Mesendoderm (in vitro differentiated cells): ENCODE results near the gene AGAP1.

Experiments
- DNase-seq: peaks from one replicate; pipeline ENCODE4 v3.0.0; 2013
- H2AK5ac ChIP-seq: 2 replicates; pipeline ENCODE4 v1.6.1; 2013; ENCODE audit warnings: low read length, inconsistent platforms
- H2BK120ac ChIP-seq: 2 replicates; pipeline ENCODE4 v1.6.1; 2013; ENCODE audit warnings: low read depth, mild to moderate bottlenecking, low read length, moderate library complexity, mixed read lengths
- H2BK15ac ChIP-seq: replicated peaks from 2 replicates; pipeline ENCODE4 v1.6.1; 2013; ENCODE audit warnings: low read depth, mild to moderate bottlenecking, moderate library complexity
- H2BK5ac ChIP-seq: 2 replicates; pipeline ENCODE4 v1.6.1; 2013; ENCODE audit warnings: low read length, inconsistent platforms
- H3K18ac ChIP-seq: 2 replicates; pipeline ENCODE4 v1.6.1; 2013; ENCODE audit warnings: mild to moderate bottlenecking, low read length, mixed read lengths
- H3K23ac ChIP-seq: one replicate; pipeline ENCODE4 v1.6.1; 2013; ENCODE audit warnings: low read length
- H3K27ac ChIP-seq: 2 replicates; pipeline ENCODE4 v1.5.1; 2013; ENCODE audit warnings: low read depth, mild to moderate bottlenecking, inconsistent platforms, low read length, moderate library complexity
- H3K27me3 ChIP-seq: 2 replicates; pipeline ENCODE4 v1.6.1; 2013; ENCODE audit warnings: low read length, control low read depth, mild to moderate bottlenecking, inconsistent platforms; ENCODE audit not compliant: insufficient read depth, poor library complexity
- H3K36me3 ChIP-seq: 2 replicates; pipeline ENCODE4 v1.6.1; 2013; ENCODE audit warnings: low read length, inconsistent platforms; ENCODE audit not compliant: control insufficient read depth, insufficient read depth
- H3K4ac ChIP-seq: one replicate; pipeline ENCODE4 v1.6.1; 2013; ENCODE audit warnings: low read depth, mild to moderate bottlenecking, low read length, moderate library complexity
- H3K4me1 ChIP-seq: 2 replicates; pipeline ENCODE4 v1.6.1; 2013; ENCODE audit warnings: low read depth, low read length, inconsistent platforms; ENCODE audit not compliant: control insufficient read depth
- H3K4me2 ChIP-seq: 2 replicates; pipeline ENCODE4 v1.6.1; 2013; ENCODE audit warnings: low read length
- H3K4me3 ChIP-seq: 2 replicates; pipeline ENCODE4 v1.5.1; 2013; ENCODE audit warnings: mild to moderate bottlenecking, low read length
- H3K56ac ChIP-seq: one replicate; pipeline ENCODE4 v1.6.1; 2013; ENCODE audit warnings: low read length
- H3K79me1 ChIP-seq: 2 replicates; pipeline ENCODE4 v1.6.1; 2013; ENCODE audit warnings: low read length, inconsistent platforms
- H3K79me2 ChIP-seq: 2 replicates; pipeline ENCODE4 v1.6.1; 2013; ENCODE audit warnings: mild to moderate bottlenecking, low read length; ENCODE audit not compliant: control insufficient read depth, insufficient read depth
- H3K9ac ChIP-seq: 2 replicates; pipeline ENCODE4 v1.6.1; 2013; ENCODE audit warnings: low read length, inconsistent platforms
- H4K5ac ChIP-seq: one replicate; pipeline ENCODE4 v1.6.1; 2013; ENCODE audit warnings: low read length
- H4K8ac ChIP-seq: one replicate; pipeline ENCODE4 v1.6.1; 2013; ENCODE audit warnings: low read depth, mild to moderate bottlenecking, control low read depth, low read length, moderate library complexity
- WGBS: extraction: QIAGEN DNeasy Blood & Tissue Kit; methylation state at CpG from one replicate; pipeline ENCODE4 v1.1.7; 2013; ENCODE audit warnings: low lambda C conversion rate, missing lambda C conversion rate; ENCODE audit not compliant: insufficient coverage; ENCODE audit errors: extremely low coverage; 5-methylcytosine and 5-hydroxymethylcytosine counted together

The AGAP1 gene

GRCh38 chr2:235861383-235861782, 367.5 kb downstream of the AGAP1 start:
- H3K4ac ChIP-seq = no peak overlapping the region
- no peak overlapping the region for H3K9ac ChIP-seq
- no peaks in the 10 kb centered on the region for H3K4me1 ChIP-seq
- H3K4me3 ChIP-seq = no peak overlapping the region
- no CpG with 5 or more reads among the region's 3 CpGs for WGBS
- H3K27me3 ChIP-seq = no peaks in the 10 kb centered on the region
- H4K8ac ChIP-seq = no peak overlapping the region
- no peak overlapping the region for H2BK5ac ChIP-seq
- H2BK15ac ChIP-seq = no peak overlapping the region
- no peak overlapping the region for H4K5ac ChIP-seq
- no peak for DNase-seq
- H3K79me2 ChIP-seq = no peaks in the 10 kb centered on the region
- no peak overlapping the region for H3K23ac ChIP-seq
- no peak overlapping the region for H3K56ac ChIP-seq
- no peak overlapping the region for H3K18ac ChIP-seq
- H3K79me1 ChIP-seq = no peaks in the 10 kb centered on the region
- no peak overlapping the region for H2AK5ac ChIP-seq
- no peaks in the 10 kb centered on the region for H3K36me3 ChIP-seq
- H3K4me2 ChIP-seq = no peak overlapping the region
- no peak overlapping the region for H2BK120ac ChIP-seq
- no peak overlapping the region for H3K27ac ChIP-seq

GRCh38 chr2:235863414-235863813, 369.6 kb downstream of the AGAP1 start:
- no peak overlapping the region for H3K9ac ChIP-seq
- no peaks in the 10 kb centered on the region for H3K27me3 ChIP-seq
- H4K8ac ChIP-seq = no peak overlapping the region
- H3K23ac ChIP-seq = no peak overlapping the region
- H3K79me2 ChIP-seq = no peaks in the 10 kb centered on the region
- H2AK5ac ChIP-seq = no peak overlapping the region
- no peak overlapping the region for H2BK5ac ChIP-seq
- no peak overlapping the region for H3K4me3 ChIP-seq
- H3K4me1 ChIP-seq = no peaks in the 10 kb centered on the region
- H2BK120ac ChIP-seq = no peak overlapping the region
- no peaks in the 10 kb centered on the region for H3K79me1 ChIP-seq
- WGBS = no CpG with 5 or more reads among the region's 11 CpGs
- H4K5ac ChIP-seq = no peak overlapping the region
- no peak overlapping the region for H3K4ac ChIP-seq
- H3K36me3 ChIP-seq = no peaks in the 10 kb centered on the region
- no peak overlapping the region for H3K4me2 ChIP-seq
- no peak overlapping the region for H3K56ac ChIP-seq
- H3K27ac ChIP-seq = no peak overlapping the region
- H2BK15ac ChIP-seq = no peak overlapping the region
- H3K18ac ChIP-seq = no peak overlapping the region
- DNase-seq = no peak

- Histone ChIP-seq H3K56ac (no peak overlapping the region), H2BK5ac (no peak overlapping the region), H3K4me3 (no peak overlapping the region), H2AK5ac (no peak overlapping the region), H2BK15ac (no peak overlapping the region), H3K36me3 (no peaks in the 10 kb centered on the region), H3K4ac (no peak overlapping the region), H4K8ac (no peak overlapping the region), H3K27me3 (no peaks in the 10 kb centered on the region), H2BK120ac (no peak overlapping the region), H4K5ac (no peak overlapping the region), H3K18ac (no peak overlapping the region), H3K27ac (no peak overlapping the region), H3K4me2 (no peak overlapping the region), H3K79me2 (no peaks in the 10 kb centered on the region), H3K23ac (no peak overlapping the region), H3K4me1 (no peaks in the 10 kb centered on the region), H3K79me1 (no peaks in the 10 kb centered on the region), H3K9ac (no peak overlapping the region)
- no CpG with 5 or more reads among the region's 17 CpGs for WGBS
- no peak for DNase-seq
Observed at GRCh38 chr2:235864302-235864701, 370.5 kb downstream of the AGAP1 start.

GRCh38 chr2:235864733-235865515, 371.1 kb downstream of the AGAP1 start:
- Histone ChIP-seq H3K4ac (no peak overlapping the region), H3K36me3 (no peaks in the 10 kb centered on the region), H3K4me2 (no peak overlapping the region), H3K56ac (no peak overlapping the region), H2BK120ac (no peak overlapping the region), H3K4me1 (no peaks in the 10 kb centered on the region), H3K23ac (no peak overlapping the region), H2BK15ac (no peak overlapping the region), H3K27ac (no peak overlapping the region), H4K8ac (no peak overlapping the region), H3K9ac (no peak overlapping the region), H3K79me1 (no peaks in the 10 kb centered on the region), H3K18ac (no peak overlapping the region), H3K27me3 (no peaks in the 10 kb centered on the region), H3K4me3 (no peak overlapping the region), H2AK5ac (no peak overlapping the region), H3K79me2 (no peaks in the 10 kb centered on the region), H4K5ac (no peak overlapping the region), H2BK5ac (no peak overlapping the region)
- DNase-seq = no peak
- no CpG with 5 or more reads among the region's 27 CpGs for whole genome bisulfite sequencing

- H3K36me3 ChIP-seq = no peaks in the 10 kb centered on the region
- no peak overlapping the region for H3K4ac ChIP-seq
- H3K18ac ChIP-seq = no peak overlapping the region
- no peak for DNase-seq
- H3K27me3 ChIP-seq = no peaks in the 10 kb centered on the region
- no peak overlapping the region for H4K8ac ChIP-seq
- H3K23ac ChIP-seq = no peak overlapping the region
- H2BK15ac ChIP-seq = no peak overlapping the region
- no peak overlapping the region for H2BK5ac ChIP-seq
- no peak overlapping the region for H3K4me3 ChIP-seq
- no peak overlapping the region for H2BK120ac ChIP-seq
- H4K5ac ChIP-seq = no peak overlapping the region
- no peaks in the 10 kb centered on the region for H3K4me1 ChIP-seq
- no peak overlapping the region for H3K56ac ChIP-seq
- H3K27ac ChIP-seq = no peak overlapping the region
- H3K79me1 ChIP-seq = no peaks in the 10 kb centered on the region
- no peak overlapping the region for H3K9ac ChIP-seq
- no peak overlapping the region for H2AK5ac ChIP-seq
- no peaks in the 10 kb centered on the region for H3K79me2 ChIP-seq
- WGBS = no CpG with 5 or more reads among the region's 4 CpGs
- H3K4me2 ChIP-seq = no peak overlapping the region
Observed at GRCh38 chr2:235866373-235866772, 372.5 kb downstream of the AGAP1 start.

GRCh38 chr2:235868224-235868623, 374.4 kb downstream of the AGAP1 start:
- Histone ChIP-seq H3K27me3 (no peaks in the 10 kb centered on the region), H3K79me1 (no peaks in the 10 kb centered on the region), H2BK5ac (no peak overlapping the region), H2AK5ac (no peak overlapping the region), H4K8ac (no peak overlapping the region), H3K27ac (no peak overlapping the region), H3K9ac (no peak overlapping the region), H2BK120ac (no peak overlapping the region), H3K4ac (no peak overlapping the region), H2BK15ac (no peak overlapping the region), H3K79me2 (no peaks in the 10 kb centered on the region), H4K5ac (no peak overlapping the region), H3K36me3 (no peaks in the 10 kb centered on the region), H3K18ac (no peak overlapping the region), H3K4me2 (no peak overlapping the region), H3K4me3 (no peak overlapping the region), H3K56ac (no peak overlapping the region), H3K4me1 (no peaks in the 10 kb centered on the region), H3K23ac (no peak overlapping the region)
- no CpG with 5 or more reads among the region's 16 CpGs for WGBS
- DNase-seq = no peak
